HUES6 (cell line): ENCODE results near the gene LRRC23.
A peak's percentile ranks its signal among the peaks of the same experiment; 100 is the strongest.
"Not testable (repeated sequence)": the region's sequence is repeated elsewhere in the genome, so short reads cannot be mapped to it uniquely, and the experiment has no call there.

Experiments
- H3K27ac ChIP-seq: 2 replicates; pipeline ENCODE4 v1.7.0; 2013; ENCODE audit warnings: low read depth, mild to moderate bottlenecking, low read length, inconsistent platforms
- H3K27me3 ChIP-seq: 2 replicates; pipeline ENCODE4 v1.6.1; 2013; ENCODE audit warnings: low read length; ENCODE audit not compliant: control insufficient read depth, insufficient read depth
- H3K36me3 ChIP-seq: 2 replicates; pipeline ENCODE4 v1.6.1; 2013; ENCODE audit warnings: low read length; ENCODE audit not compliant: control insufficient read depth, insufficient read depth
- H3K4me1 ChIP-seq: 2 replicates; pipeline ENCODE4 v1.6.1; 2013; ENCODE audit warnings: low read length; ENCODE audit not compliant: control insufficient read depth, insufficient read depth
- H3K4me3 ChIP-seq: 2 replicates; pipeline ENCODE4 v1.5.1; 2013; ENCODE audit warnings: low read depth, low read length
- H3K9ac ChIP-seq: one replicate; pipeline ENCODE4 v1.6.1; 2013; ENCODE audit warnings: mild to moderate bottlenecking, low read length
- H3K9me3 ChIP-seq: 2 replicates; pipeline ENCODE4 v1.6.1; 2013; ENCODE audit warnings: low read depth, low read length; ENCODE audit not compliant: control insufficient read depth, insufficient read depth

Gene LRRC23

GRCh38 chr12:6904280-6905276, at the start of gene LRRC23:
LRRC23 (plus strand) TSS chr12:6904822; CDS start chr12:6905634, 812 bp downstream.
- Histone ChIP-seq H3K4me3 (peak within 1 kb of the TSS; percentile 63), H3K9me3 (no peaks in the 10 kb centered on the region), H3K27me3 (peaks cover 10% of the 10 kb centered on the region; the same call in 1 of the 2 replicates), H3K27ac (peak within 1 kb of the TSS; percentile 29), H3K36me3 (no peaks in the 10 kb centered on the region), H3K9ac (peak within 1 kb of the TSS; percentile 72), H3K4me1 (peaks cover 16% of the 10 kb centered on the region)

GRCh38 chr12:6855322-6855721, 49.3 kb upstream of the LRRC23 start:
- Histone ChIP-seq H3K27ac (no peak overlapping the region), H3K9me3 (no peaks in the 10 kb centered on the region), H3K4me3 (no peak overlapping the region), H3K9ac (no peak overlapping the region), H3K27me3 (no peaks in the 10 kb centered on the region), H3K4me1 (peaks cover 10% of the 10 kb centered on the region), H3K36me3 (peaks cover 53% of the 10 kb centered on the region)

- Histone ChIP-seq H3K4me3 (no peak overlapping the region), H3K4me1 (no peaks in the 10 kb centered on the region), H3K9ac (no peak overlapping the region), H3K36me3 (peaks cover 87% of the 10 kb centered on the region), H3K27me3 (no peaks in the 10 kb centered on the region), H3K27ac (no peak overlapping the region), H3K9me3 (no peaks in the 10 kb centered on the region)
Observed at GRCh38 chr12:6858799-6859198, 45.8 kb upstream of the LRRC23 start.

GRCh38 chr12:6860116-6860515, 44.5 kb upstream of the LRRC23 start:
- Histone ChIP-seq H3K9me3 (no peaks in the 10 kb centered on the region), H3K4me1 (no peaks in the 10 kb centered on the region), H3K9ac (no peak overlapping the region), H3K27me3 (no peaks in the 10 kb centered on the region), H3K27ac (no peak overlapping the region), H3K4me3 (no peak overlapping the region), H3K36me3 (peaks cover 95% of the 10 kb centered on the region)

- H3K4me3 ChIP-seq, result no peak overlapping the region
- H3K36me3 ChIP-seq, result peaks cover 97% of the 10 kb centered on the region
- H3K4me1 ChIP-seq, result peaks cover 4% of the 10 kb centered on the region
- H3K9ac ChIP-seq, result peak overlapping the region; percentile 26
- H3K27me3 ChIP-seq, result no peaks in the 10 kb centered on the region
- no peaks in the 10 kb centered on the region for H3K9me3 ChIP-seq
- H3K27ac ChIP-seq, result no peak overlapping the region
Observed at GRCh38 chr12:6860942-6861341, 43.7 kb upstream of the LRRC23 start.

- H3K27ac ChIP-seq, result no peak overlapping the region
- H3K9me3 ChIP-seq, result no peaks in the 10 kb centered on the region
- H3K36me3 ChIP-seq, result peaks cover 93% of the 10 kb centered on the region
- no peak overlapping the region for H3K9ac ChIP-seq
- peaks cover 9% of the 10 kb centered on the region for H3K4me1 ChIP-seq
- no peak overlapping the region for H3K4me3 ChIP-seq
- no peaks in the 10 kb centered on the region for H3K27me3 ChIP-seq
Observed at GRCh38 chr12:6861391-6861790, 43.2 kb upstream of the LRRC23 start.

GRCh38 chr12:6863033-6863432, 41.6 kb upstream of the LRRC23 start:
- H3K27ac ChIP-seq, result no peak overlapping the region
- H3K36me3 ChIP-seq, result peaks cover 77% of the 10 kb centered on the region
- H3K4me3 ChIP-seq, result no peak overlapping the region
- H3K9me3 ChIP-seq, result no peaks in the 10 kb centered on the region
- no peak overlapping the region for H3K9ac ChIP-seq
- H3K4me1 ChIP-seq, result peaks cover 16% of the 10 kb centered on the region
- no peaks in the 10 kb centered on the region for H3K27me3 ChIP-seq

GRCh38 chr12:6863586-6864321, 40.9 kb upstream of the LRRC23 start:
- Histone ChIP-seq H3K36me3 (peaks cover 70% of the 10 kb centered on the region), H3K27me3 (no peaks in the 10 kb centered on the region), H3K9ac (no peak overlapping the region), H3K4me3 (no peak overlapping the region), H3K4me1 (peaks cover 21% of the 10 kb centered on the region), H3K27ac (no peak overlapping the region), H3K9me3 (no peaks in the 10 kb centered on the region)

- H3K27ac ChIP-seq, H3K4me3 ChIP-seq, H3K9ac ChIP-seq, H3K9me3 ChIP-seq, H3K27me3 ChIP-seq: not testable (repeated sequence)
- peaks cover 73% of the 10 kb centered on the region for H3K36me3 ChIP-seq
- peaks cover 33% of the 10 kb centered on the region for H3K4me1 ChIP-seq
Observed at GRCh38 chr12:6865307-6865706, 39.3 kb upstream of the LRRC23 start.

GRCh38 chr12:6866163-6866919, 38.3 kb upstream of the LRRC23 start:
- peaks cover 39% of the 10 kb centered on the region for H3K4me1 ChIP-seq
- peak overlapping the region; percentile 91 for H3K4me3 ChIP-seq
- no peaks in the 10 kb centered on the region for H3K9me3 ChIP-seq
- H3K27me3 ChIP-seq, result no peaks in the 10 kb centered on the region
- H3K9ac ChIP-seq, result peak overlapping the region; percentile 56
- H3K27ac ChIP-seq, result no peak overlapping the region
- peaks cover 73% of the 10 kb centered on the region for H3K36me3 ChIP-seq
